Measurements from ENCODE around the gene HACL1. TPM values are rescaled to one million over a fixed set of nuclear protein-coding genes. Genes with fewer than 3 reads are reported as not detected.

The HACL1 gene
- total RNA-seq = 24.4 and 25.9 TPM in 2 replicates
- long read RNA-seq, transcript HACL1-208 (16 exons, 1,880 nt) = minor isoform, 10 of 175 reads
- long read RNA-seq, transcript HACL1-212 (2 exons, 558 nt) = minor isoform, 5 of 175 reads
- long read RNA-seq, transcript HACL1-201 (17 exons, 2,266 nt) = major isoform, 114 of 175 reads
- long read RNA-seq, transcript HACL1-207 (14 exons, 1,734 nt) = minor isoform, 7 of 175 reads
- long read RNA-seq, partial matches to known transcripts = 3 of 175 reads
- long read RNA-seq, other reads (novel, unspliced or antisense) = 34 of 175 reads

DNA sequence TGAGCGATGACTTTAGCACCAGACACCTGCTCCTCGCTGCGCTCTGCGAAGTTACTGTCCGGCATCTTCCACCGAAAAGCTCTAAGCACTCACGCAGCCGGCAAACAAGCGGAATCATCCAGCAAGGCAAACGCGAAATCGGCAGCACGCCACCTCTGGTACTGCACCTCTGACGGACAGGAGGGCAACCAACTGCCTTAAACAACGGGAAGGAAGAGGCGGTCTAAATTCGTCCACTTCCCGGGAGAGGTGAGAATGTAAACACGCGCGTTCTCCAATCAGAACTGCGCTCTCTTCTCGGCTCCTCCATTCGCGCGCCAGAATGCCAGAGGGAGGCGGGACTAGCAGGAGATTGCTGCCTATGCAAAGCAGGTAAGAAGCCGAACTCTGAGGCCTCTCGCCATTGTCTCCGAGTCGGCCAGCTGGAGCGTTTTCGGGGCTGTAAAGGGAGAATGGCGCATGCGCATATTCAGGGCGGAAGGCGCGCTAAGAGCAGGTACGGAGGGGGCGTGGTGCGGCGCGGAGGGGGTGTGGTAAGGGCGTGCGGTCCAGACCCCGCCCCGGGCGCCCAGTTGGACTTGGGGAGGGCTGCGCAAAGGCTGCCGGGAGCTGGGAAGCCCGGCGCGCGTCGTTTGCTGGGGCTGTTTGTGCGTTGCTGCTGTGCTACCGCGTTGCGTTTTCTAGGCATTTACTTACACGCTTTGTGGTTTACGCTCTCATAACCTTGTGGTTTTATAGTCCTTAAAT is at the start of gene HACL1, which contains the start of gene BTD:
HACL1 (minus strand) TSS at position 171 of the 747 bp plus-strand sequence; CDS start at position 65, 106 bp downstream.
BTD (plus strand) TSS at position 347 of the 747 bp plus-strand sequence. CDS start 33,695 bp downstream, outside the sequence.
- Mint-ChIP-seq H3K27ac (peak within 1 kb of the TSS; percentile 98), H3K36me3 (ENCODE audit: insufficient read depth) (peaks cover 31% of the 10 kb centered on the region), H3K27me3 (no peaks in the 10 kb centered on the region), H3K4me1 (ENCODE audit: low read depth) (peaks cover 26% of the 10 kb centered on the region), H3K9me3 (ENCODE audit: low read depth) (peaks cover 7% of the 10 kb centered on the region), H3K4me3 (ENCODE audit: low read depth) (peak within 1 kb of the TSS; percentile 99)
- peak; percentile 96 for DNase-seq (ENCODE audit: low spot score, unreplicated experiment)
- TF ChIP-seq, protein P1, sequence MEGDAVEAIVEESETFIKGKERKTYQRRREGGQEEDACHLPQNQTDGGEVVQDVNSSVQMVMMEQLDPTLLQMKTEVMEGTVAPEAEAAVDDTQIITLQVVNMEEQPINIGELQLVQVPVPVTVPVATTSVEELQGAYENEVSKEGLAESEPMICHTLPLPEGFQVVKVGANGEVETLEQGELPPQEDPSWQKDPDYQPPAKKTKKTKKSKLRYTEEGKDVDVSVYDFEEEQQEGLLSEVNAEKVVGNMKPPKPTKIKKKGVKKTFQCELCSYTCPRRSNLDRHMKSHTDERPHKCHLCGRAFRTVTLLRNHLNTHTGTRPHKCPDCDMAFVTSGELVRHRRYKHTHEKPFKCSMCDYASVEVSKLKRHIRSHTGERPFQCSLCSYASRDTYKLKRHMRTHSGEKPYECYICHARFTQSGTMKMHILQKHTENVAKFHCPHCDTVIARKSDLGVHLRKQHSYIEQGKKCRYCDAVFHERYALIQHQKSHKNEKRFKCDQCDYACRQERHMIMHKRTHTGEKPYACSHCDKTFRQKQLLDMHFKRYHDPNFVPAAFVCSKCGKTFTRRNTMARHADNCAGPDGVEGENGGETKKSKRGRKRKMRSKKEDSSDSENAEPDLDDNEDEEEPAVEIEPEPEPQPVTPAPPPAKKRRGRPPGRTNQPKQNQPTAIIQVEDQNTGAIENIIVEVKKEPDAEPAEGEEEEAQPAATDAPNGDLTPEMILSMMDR (IDR thresholded peaks at IDR 0.05; ENCODE audit: unreplicated experiment) = peak; percentile 24

DNA sequence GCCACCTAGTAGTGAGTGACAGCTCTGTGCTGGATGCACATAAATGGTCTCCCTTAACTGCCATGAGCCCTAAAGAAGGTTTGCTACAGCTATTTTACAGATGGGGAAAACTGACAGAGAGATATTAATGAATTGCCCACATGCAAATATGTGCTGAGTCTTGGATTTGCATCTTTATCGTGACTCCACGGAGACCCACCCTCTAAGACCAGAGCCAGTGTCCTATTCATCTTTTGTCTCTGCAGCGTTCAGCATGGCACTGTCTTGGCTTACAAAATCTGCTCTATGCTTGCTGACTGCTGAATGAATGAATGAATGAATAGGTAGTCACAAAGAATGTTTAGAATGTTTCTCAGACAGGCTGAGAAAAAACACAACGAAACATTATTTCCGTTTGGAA is 48.5 kb upstream of the HACL1 start:
- H3K4me1 Mint-ChIP-seq (ENCODE audit: low read depth) = no peaks in the 10 kb centered on the region
- H3K9me3 Mint-ChIP-seq (ENCODE audit: low read depth) = no peaks in the 10 kb centered on the region
- no peak overlapping the region for H3K27ac Mint-ChIP-seq
- no peak overlapping the region for H3K4me3 Mint-ChIP-seq (ENCODE audit: low read depth)
- H3K27me3 Mint-ChIP-seq = no peaks in the 10 kb centered on the region
- peaks cover 7% of the 10 kb centered on the region for H3K36me3 Mint-ChIP-seq (ENCODE audit: insufficient read depth)
- no peak for DNase-seq (ENCODE audit: low spot score, unreplicated experiment)
- TF ChIP-seq, protein P1 (IDR thresholded peaks at IDR 0.05; ENCODE audit: unreplicated experiment) = no peak

DNA sequence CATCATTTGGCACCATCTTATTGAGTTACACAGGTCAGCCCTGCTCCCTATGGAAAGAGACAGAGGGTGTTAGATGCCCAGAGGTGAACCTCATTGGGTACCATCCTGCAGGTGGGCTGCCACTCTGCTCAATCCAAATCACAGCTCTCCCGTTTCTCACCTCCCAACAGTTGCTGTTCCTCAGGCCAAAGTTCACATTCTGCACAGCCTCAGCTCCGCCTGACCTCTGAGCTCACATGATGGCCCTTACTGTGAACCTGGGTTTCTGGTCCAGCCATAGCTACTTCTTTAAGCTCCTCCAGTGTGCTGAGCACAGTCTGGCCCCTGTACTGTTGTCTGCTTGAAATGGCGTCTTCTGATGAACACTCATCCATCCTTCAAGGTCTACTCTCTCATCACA is 48.0 kb upstream of the HACL1 start:
- no peaks in the 10 kb centered on the region for H3K9me3 Mint-ChIP-seq (ENCODE audit: low read depth)
- peaks cover 7% of the 10 kb centered on the region for H3K36me3 Mint-ChIP-seq (ENCODE audit: insufficient read depth)
- no peak for DNase-seq (ENCODE audit: low spot score, unreplicated experiment)
- TF ChIP-seq, protein P1 (IDR thresholded peaks at IDR 0.05; ENCODE audit: unreplicated experiment) = no peak
- no peak overlapping the region for H3K4me3 Mint-ChIP-seq (ENCODE audit: low read depth)
- no peaks in the 10 kb centered on the region for H3K27me3 Mint-ChIP-seq
- H3K4me1 Mint-ChIP-seq (ENCODE audit: low read depth) = no peaks in the 10 kb centered on the region
- H3K27ac Mint-ChIP-seq = no peak overlapping the region

DNA sequence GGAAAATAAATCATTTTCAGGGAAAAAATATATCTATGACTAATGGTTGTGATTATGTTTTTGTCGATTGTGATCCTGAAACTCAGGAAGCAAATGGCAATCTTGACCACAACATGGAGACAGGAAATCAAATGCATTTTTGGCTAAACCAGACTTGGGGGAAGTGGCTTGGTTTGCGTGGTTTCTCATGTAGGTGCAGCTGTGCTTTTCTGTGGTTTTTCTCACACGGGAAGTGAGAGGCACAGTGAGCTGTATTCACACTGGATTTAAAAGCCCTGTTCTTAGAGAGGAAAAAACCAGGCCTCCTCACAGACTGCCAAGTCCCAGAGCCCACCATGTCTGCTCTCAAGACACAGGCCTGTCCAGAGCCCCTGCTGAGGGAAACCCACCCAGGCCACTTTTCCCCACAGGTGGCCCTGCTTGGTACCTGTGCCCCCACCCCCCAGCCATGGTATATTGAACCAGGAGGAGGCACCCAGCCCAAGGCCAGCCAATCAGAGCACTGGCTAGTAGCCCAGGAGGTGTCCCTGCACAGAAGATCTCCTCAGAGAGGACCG is 46.3 kb upstream of the HACL1 start:
- Mint-ChIP-seq H3K9me3 (ENCODE audit: low read depth) (no peaks in the 10 kb centered on the region), H3K27me3 (no peaks in the 10 kb centered on the region), H3K4me3 (ENCODE audit: low read depth) (no peak overlapping the region), H3K27ac (no peak overlapping the region), H3K36me3 (ENCODE audit: insufficient read depth) (peaks cover 11% of the 10 kb centered on the region), H3K4me1 (ENCODE audit: low read depth) (no peaks in the 10 kb centered on the region)
- DNase-seq (ENCODE audit: low spot score, unreplicated experiment) = no peak
- TF ChIP-seq, protein P1 (IDR thresholded peaks at IDR 0.05; ENCODE audit: unreplicated experiment) = no peak

DNA sequence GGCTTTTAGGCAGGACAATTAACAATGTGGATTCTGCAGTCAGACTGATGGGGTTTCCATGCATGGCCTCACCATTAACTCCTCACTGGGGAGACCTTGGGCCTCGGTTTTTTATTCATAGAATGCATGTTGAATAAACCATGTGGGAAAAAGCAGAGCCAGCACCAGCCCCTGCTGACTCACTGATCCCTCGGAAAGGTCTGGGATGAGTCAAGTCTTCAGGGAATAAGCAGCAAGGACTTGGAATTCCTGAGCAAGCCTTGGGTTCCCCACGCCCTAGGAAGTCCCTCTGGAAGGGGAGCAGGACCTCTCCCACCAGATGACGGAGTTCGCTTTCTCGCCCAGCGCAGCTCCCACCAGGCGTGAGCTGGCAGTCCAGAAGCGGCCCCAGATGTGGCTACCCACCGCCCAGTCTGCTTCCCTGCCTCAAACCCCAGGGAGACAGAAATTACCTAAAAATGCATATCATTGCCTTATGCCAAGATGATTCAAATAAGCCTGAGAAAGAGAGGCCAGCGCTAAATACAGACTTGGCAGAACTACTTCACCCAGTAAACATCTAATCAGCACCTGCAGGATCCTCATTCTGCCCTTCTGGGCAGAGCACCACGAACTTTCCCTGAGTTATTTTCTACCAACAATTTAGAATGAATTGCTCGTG is 45.6 kb upstream of the HACL1 start:
- H3K27me3 Mint-ChIP-seq = no peaks in the 10 kb centered on the region
- no peak for DNase-seq (ENCODE audit: low spot score, unreplicated experiment)
- no peaks in the 10 kb centered on the region for H3K9me3 Mint-ChIP-seq (ENCODE audit: low read depth)
- H3K36me3 Mint-ChIP-seq (ENCODE audit: insufficient read depth) = peaks cover 14% of the 10 kb centered on the region
- no peak overlapping the region for H3K27ac Mint-ChIP-seq
- TF ChIP-seq, protein P1 (IDR thresholded peaks at IDR 0.05; ENCODE audit: unreplicated experiment) = no peak
- no peak overlapping the region for H3K4me3 Mint-ChIP-seq (ENCODE audit: low read depth)
- H3K4me1 Mint-ChIP-seq (ENCODE audit: low read depth) = no peaks in the 10 kb centered on the region

Data from progenitor cell of endocrine pancreas (in vitro differentiated cells).